MM.1S (cell line): ENCODE results near the gene PRKAR1B.

Experiments used
- DNase-seq: peaks from one replicate; pipeline ENCODE4 v3.0.0-alpha.2; 2015
- H2AFZ ChIP-seq: fragments of 300-600 bp; sonication (generic); 2 replicates; pipeline ENCODE4 v1.6.0; 2016; ENCODE audit warnings: antibody characterized with exemption, low read length
- H3F3A ChIP-seq: fragments of 300-600 bp; sonication (generic); 2 replicates; pipeline ENCODE4 v1.6.1; 2016; ENCODE audit warnings: mild to moderate bottlenecking, antibody characterized with exemption, low read length, moderate library complexity, mixed read lengths; ENCODE audit not compliant: insufficient read depth
- H3K27ac ChIP-seq: fragments of 300-600 bp; sonication (generic); 2 replicates; pipeline ENCODE4 v1.5.1; 2016; ENCODE audit warnings: mild to moderate bottlenecking, low read length
- H3K27me3 ChIP-seq: fragments of 300-600 bp; sonication (generic); replicated peaks from 2 replicates; pipeline ENCODE4 v1.6.0; 2016; ENCODE audit warnings: low read length; ENCODE audit not compliant: insufficient read depth
- H3K36me3 ChIP-seq: fragments of 300-600 bp; sonication (generic); replicated peaks from 2 replicates; pipeline ENCODE4 v1.6.1; 2016; ENCODE audit warnings: mild to moderate bottlenecking, low read length, mixed read lengths; ENCODE audit not compliant: insufficient read depth
- H3K4me1 ChIP-seq: fragments of 300-600 bp; sonication (generic); 2 replicates; pipeline ENCODE4 v1.6.1; 2016; ENCODE audit warnings: low read length, mixed read lengths
- H3K4me2 ChIP-seq: fragments of 300-600 bp; sonication (generic); 2 replicates; pipeline ENCODE4 v1.6.0; 2016; ENCODE audit warnings: low read depth, low read length
- H3K4me3 ChIP-seq: fragments of 300-600 bp; sonication (generic); 2 replicates; pipeline ENCODE4 v1.5.1; 2016; ENCODE audit warnings: low read length, mixed read lengths
- H3K79me2 ChIP-seq: fragments of 300-600 bp; sonication (generic); 2 replicates; pipeline ENCODE4 v1.6.1; 2016; ENCODE audit warnings: mixed run types, low read length, mixed read lengths
- H3K9ac ChIP-seq: fragments of 300-600 bp; sonication (generic); 2 replicates; pipeline ENCODE4 v1.6.1; 2016; ENCODE audit warnings: low read length, mixed read lengths
- H3K9me2 ChIP-seq: fragments of 300-600 bp; sonication (generic); replicated peaks from 2 replicates; pipeline ENCODE4 v1.6.1; 2016; ENCODE audit warnings: mild to moderate bottlenecking, low read length, mixed read lengths; ENCODE audit not compliant: insufficient read depth
- H3K9me3 ChIP-seq: fragments of 300-600 bp; sonication (generic); replicated peaks from 2 replicates; pipeline ENCODE4 v1.6.1; 2016; ENCODE audit warnings: mild to moderate bottlenecking, low read length, mixed read lengths; ENCODE audit not compliant: insufficient read depth
- H4K20me1 ChIP-seq: fragments of 300-600 bp; sonication (generic); 2 replicates; pipeline ENCODE4 v1.6.1; 2016; ENCODE audit warnings: mild to moderate bottlenecking, low read length, moderate library complexity, mixed read lengths; ENCODE audit not compliant: insufficient read depth
- EZH2 ChIP-seq: fragments of 300-600 bp; sonication (generic); optimal IDR thresholded peaks from 2 replicates; pipeline ENCODE3; 2017; ENCODE audit warnings: low read depth, mild to moderate bottlenecking, antibody characterized with exemption, low read length, mixed read lengths
- EZH2phosphoT487 ChIP-seq: fragments of 300-600 bp; sonication (generic); IDR thresholded peaks from 2 replicates; pipeline ENCODE4 v1.6.1; 2018; ENCODE audit warnings: antibody characterized with exemption, low read length
- TF ChIP-seq, protein P1 (sequence below): fragments of 300-600 bp; sonication (generic); IDR thresholded peaks from 2 replicates; pipeline ENCODE4 v1.5.1; 2016; ENCODE audit warnings: antibody characterized with exemption, low read length, mixed read lengths

The PRKAR1B gene

DNA sequence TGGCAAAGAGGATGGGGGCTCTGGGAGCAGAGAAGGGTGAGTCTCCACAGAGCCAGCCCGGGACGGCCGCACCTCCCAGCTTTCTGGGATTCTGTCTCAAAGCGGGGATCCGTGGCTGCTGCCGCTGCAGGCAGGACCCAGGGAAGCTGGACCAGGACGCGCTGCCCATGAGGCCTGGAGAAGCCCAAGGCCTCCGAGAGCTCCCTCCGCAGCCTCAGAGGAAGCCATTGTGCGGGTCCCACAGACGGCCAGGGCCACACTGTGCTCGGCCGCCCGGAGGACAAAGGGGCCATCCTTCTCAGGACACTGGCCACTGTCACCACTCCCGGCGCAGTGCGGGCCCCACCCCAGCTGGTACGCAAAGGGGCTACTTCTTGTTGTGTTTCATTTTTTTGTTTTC, 128.2 kb downstream of the PRKAR1B start:
- H3K4me3 ChIP-seq = no peak overlapping the region
- no peaks in the 10 kb centered on the region for H3K27me3 ChIP-seq
- H3K27ac ChIP-seq = no peak overlapping the region
- no peaks in the 10 kb centered on the region for H3K79me2 ChIP-seq
- no peak for DNase-seq
- H3K9me2 ChIP-seq = no peaks in the 10 kb centered on the region
- H3K4me1 ChIP-seq = no peaks in the 10 kb centered on the region
- no peaks in the 10 kb centered on the region for H4K20me1 ChIP-seq
- no peaks in the 10 kb centered on the region for H3K9me3 ChIP-seq
- no peak overlapping the region for H3K9ac ChIP-seq
- H3F3A ChIP-seq = no peaks in the 10 kb centered on the region
- no peak overlapping the region for H3K4me2 ChIP-seq
- no peak overlapping the region for H2AFZ ChIP-seq
- no peaks in the 10 kb centered on the region for H3K36me3 ChIP-seq
- TF ChIP-seq EZH2 (no peak), EZH2phosphoT487 (no peak)
- TF ChIP-seq, protein P1, sequence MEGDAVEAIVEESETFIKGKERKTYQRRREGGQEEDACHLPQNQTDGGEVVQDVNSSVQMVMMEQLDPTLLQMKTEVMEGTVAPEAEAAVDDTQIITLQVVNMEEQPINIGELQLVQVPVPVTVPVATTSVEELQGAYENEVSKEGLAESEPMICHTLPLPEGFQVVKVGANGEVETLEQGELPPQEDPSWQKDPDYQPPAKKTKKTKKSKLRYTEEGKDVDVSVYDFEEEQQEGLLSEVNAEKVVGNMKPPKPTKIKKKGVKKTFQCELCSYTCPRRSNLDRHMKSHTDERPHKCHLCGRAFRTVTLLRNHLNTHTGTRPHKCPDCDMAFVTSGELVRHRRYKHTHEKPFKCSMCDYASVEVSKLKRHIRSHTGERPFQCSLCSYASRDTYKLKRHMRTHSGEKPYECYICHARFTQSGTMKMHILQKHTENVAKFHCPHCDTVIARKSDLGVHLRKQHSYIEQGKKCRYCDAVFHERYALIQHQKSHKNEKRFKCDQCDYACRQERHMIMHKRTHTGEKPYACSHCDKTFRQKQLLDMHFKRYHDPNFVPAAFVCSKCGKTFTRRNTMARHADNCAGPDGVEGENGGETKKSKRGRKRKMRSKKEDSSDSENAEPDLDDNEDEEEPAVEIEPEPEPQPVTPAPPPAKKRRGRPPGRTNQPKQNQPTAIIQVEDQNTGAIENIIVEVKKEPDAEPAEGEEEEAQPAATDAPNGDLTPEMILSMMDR = no peak

- Histone ChIP-seq H3F3A (no peaks in the 10 kb centered on the region), H4K20me1 (no peaks in the 10 kb centered on the region), H3K4me2 (no peak overlapping the region), H3K9me3 (no peaks in the 10 kb centered on the region), H3K27me3 (no peaks in the 10 kb centered on the region), H3K36me3 (no peaks in the 10 kb centered on the region), H3K79me2 (no peaks in the 10 kb centered on the region), H3K9ac (no peak overlapping the region), H3K4me1 (no peaks in the 10 kb centered on the region), H2AFZ (no peak overlapping the region), H3K9me2 (no peaks in the 10 kb centered on the region), H3K4me3 (no peak overlapping the region), H3K27ac (no peak overlapping the region)
- DNase-seq = no peak
- TF ChIP-seq, protein P1 = no peak
- no peak for TF ChIP-seq EZH2
- no peak for TF ChIP-seq EZH2phosphoT487
Measured at GRCh38 chr7:597348-598178, 129.5 kb downstream of the PRKAR1B start.

DNA sequence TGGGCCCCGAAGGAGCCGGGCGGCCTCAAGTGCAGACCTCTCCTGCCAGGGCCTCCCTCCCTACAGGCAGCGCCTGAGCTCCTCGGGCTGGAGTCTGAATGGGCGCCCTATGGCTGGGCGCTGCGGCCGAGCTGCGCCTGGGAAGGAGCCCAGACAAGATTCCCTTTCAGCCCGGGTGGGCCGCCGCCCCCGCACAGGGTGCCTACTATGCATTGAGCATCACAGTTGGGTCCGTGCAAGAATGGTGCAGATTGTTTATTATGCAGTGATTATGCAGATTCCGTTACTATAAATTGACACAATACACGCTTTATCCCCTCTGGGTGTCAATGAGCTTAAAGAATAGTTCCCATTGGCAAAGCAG, 130.3 kb downstream of the PRKAR1B start:
- no peaks in the 10 kb centered on the region for H4K20me1 ChIP-seq
- TF ChIP-seq EZH2phosphoT487 (no peak), EZH2 (no peak)
- TF ChIP-seq, protein P1 = no peak
- H2AFZ ChIP-seq = no peak overlapping the region
- H3K9ac ChIP-seq = no peak overlapping the region
- no peaks in the 10 kb centered on the region for H3K36me3 ChIP-seq
- H3K4me3 ChIP-seq = no peak overlapping the region
- H3K79me2 ChIP-seq = no peaks in the 10 kb centered on the region
- no peak overlapping the region for H3K4me2 ChIP-seq
- no peak overlapping the region for H3K27ac ChIP-seq
- H3K4me1 ChIP-seq = no peaks in the 10 kb centered on the region
- DNase-seq = no peak
- no peaks in the 10 kb centered on the region for H3K9me2 ChIP-seq
- no peaks in the 10 kb centered on the region for H3K9me3 ChIP-seq
- H3K27me3 ChIP-seq = no peaks in the 10 kb centered on the region
- H3F3A ChIP-seq = no peaks in the 10 kb centered on the region
